ENCODE data around the gene PLA2G7.

PLA2G7 gene

GRCh38 chr6:46730921-46731461 is 4.2 kb downstream of the PLA2G7 start (continued):
- no peak for TF ChIP-seq ZSCAN18 (tag by site-specific recombination; IDR thresholded peaks at IDR 0.05)

DNA sequence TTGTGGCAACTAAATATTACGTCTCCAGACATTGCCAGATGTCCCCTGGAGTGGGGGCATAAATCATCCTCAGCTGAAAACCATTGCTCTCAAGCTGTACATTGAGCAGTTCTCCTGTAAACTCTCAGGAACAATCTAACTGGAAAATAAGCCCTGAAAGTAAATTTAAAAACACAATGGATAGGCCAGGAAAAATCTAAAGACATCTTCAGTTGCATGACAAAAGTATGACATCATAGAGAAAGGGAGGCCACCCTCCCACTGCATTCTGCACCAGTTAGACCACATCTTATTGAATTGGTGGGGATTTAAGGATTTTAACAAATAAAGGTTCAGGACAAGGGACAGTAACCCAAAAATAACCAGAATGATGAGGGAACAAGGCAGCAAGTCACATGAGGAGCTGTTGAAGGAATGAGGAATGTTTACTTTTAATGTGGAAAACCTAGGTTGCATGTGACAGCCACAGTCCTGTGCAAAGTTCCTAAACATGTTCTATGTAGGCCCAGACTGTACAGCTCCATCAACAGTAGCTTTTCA is 5.3 kb downstream of the PLA2G7 start:
- TF ChIP-seq ZNF335 (tag by site-specific recombination; conservative IDR thresholded peaks at IDR 0.05) (0 out of 2 replicates have a peak, but pooled peaks have one; percentile 13), ZNF544 (tag by site-specific recombination; IDR thresholded peaks at IDR 0.05) (no peak), ATF2 (tag by site-specific recombination; IDR thresholded peaks at IDR 0.05; ENCODE audit: low read depth) (peak; percentile 72), EGR2 (tag by site-specific recombination; IDR thresholded peaks at IDR 0.05; ENCODE audit: low read depth) (no peak), ZNF114 (tag by site-specific recombination; IDR thresholded peaks at IDR 0.05) (no peak), ZNF146 (tag by site-specific recombination; IDR thresholded peaks at IDR 0.05) (no peak), ZNF629 (tag by site-specific recombination; IDR thresholded peaks at IDR 0.05) (peak; percentile 54; the same call in 1 of the 2 replicates)
- TF ChIP-seq, protein P1, sequence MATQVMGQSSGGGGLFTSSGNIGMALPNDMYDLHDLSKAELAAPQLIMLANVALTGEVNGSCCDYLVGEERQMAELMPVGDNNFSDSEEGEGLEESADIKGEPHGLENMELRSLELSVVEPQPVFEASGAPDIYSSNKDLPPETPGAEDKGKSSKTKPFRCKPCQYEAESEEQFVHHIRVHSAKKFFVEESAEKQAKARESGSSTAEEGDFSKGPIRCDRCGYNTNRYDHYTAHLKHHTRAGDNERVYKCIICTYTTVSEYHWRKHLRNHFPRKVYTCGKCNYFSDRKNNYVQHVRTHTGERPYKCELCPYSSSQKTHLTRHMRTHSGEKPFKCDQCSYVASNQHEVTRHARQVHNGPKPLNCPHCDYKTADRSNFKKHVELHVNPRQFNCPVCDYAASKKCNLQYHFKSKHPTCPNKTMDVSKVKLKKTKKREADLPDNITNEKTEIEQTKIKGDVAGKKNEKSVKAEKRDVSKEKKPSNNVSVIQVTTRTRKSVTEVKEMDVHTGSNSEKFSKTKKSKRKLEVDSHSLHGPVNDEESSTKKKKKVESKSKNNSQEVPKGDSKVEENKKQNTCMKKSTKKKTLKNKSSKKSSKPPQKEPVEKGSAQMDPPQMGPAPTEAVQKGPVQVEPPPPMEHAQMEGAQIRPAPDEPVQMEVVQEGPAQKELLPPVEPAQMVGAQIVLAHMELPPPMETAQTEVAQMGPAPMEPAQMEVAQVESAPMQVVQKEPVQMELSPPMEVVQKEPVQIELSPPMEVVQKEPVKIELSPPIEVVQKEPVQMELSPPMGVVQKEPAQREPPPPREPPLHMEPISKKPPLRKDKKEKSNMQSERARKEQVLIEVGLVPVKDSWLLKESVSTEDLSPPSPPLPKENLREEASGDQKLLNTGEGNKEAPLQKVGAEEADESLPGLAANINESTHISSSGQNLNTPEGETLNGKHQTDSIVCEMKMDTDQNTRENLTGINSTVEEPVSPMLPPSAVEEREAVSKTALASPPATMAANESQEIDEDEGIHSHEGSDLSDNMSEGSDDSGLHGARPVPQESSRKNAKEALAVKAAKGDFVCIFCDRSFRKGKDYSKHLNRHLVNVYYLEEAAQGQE (tag by site-specific recombination; IDR thresholded peaks at IDR 0.05): peak; percentile 79
- ChIA-PET POLR2A (no interaction called here), CTCF (interaction anchor here (0.6 kb wide), 2 partner anchors 10 to 224 kb away, joined by 3 to 6 read pairs; no protein-coding TSS in a partner anchor)

GRCh38 chr6:46720401-46720800 is 14.8 kb downstream of the PLA2G7 start:
- CTCF ChIA-PET: interaction anchor here (0.6 kb wide), 1 partner anchor 301 kb away, joined by 3 read pairs; no protein-coding TSS in a partner anchor
- POLR2A ChIA-PET: no interaction called here
- no peaks in the 10 kb centered on the region for H3K36me3 ChIP-seq (ENCODE audit: control insufficient read depth in 2 of 2, insufficient read depth in 1 of 2, low read length in 2 of 2)
- no peak for TF ChIP-seq ZNF623 (tag by site-specific recombination; IDR thresholded peaks at IDR 0.05)
- no peak for TF ChIP-seq ZSCAN5A (tag by site-specific recombination; IDR thresholded peaks at IDR 0.05)
- TF ChIP-seq ZIC2 (tag by site-specific recombination; IDR thresholded peaks at IDR 0.05): no peak
- TF ChIP-seq ZNF157 (tag by site-specific recombination; IDR thresholded peaks at IDR 0.05): no peak
- no peak for TF ChIP-seq ZNF121 (tag by site-specific recombination; IDR thresholded peaks at IDR 0.05)
- no peak for TF ChIP-seq ZNF629 (tag by site-specific recombination; IDR thresholded peaks at IDR 0.05)
- TF ChIP-seq ZBTB6 (tag by site-specific recombination; IDR thresholded peaks at IDR 0.05): no peak
- TF ChIP-seq ZBTB26 (tag by site-specific recombination; optimal IDR thresholded peaks at IDR 0.05): no peak
- TF ChIP-seq ZNF292 (tag by site-specific recombination; IDR thresholded peaks at IDR 0.05; ENCODE audit: borderline replicate concordance, low read depth): no peak
- no peak for TF ChIP-seq ZBTB48 (tag by site-specific recombination; IDR thresholded peaks at IDR 0.05)
- TF ChIP-seq ZNF404 (tag by site-specific recombination; IDR thresholded peaks at IDR 0.05): no peak
- TF ChIP-seq, protein P2, sequence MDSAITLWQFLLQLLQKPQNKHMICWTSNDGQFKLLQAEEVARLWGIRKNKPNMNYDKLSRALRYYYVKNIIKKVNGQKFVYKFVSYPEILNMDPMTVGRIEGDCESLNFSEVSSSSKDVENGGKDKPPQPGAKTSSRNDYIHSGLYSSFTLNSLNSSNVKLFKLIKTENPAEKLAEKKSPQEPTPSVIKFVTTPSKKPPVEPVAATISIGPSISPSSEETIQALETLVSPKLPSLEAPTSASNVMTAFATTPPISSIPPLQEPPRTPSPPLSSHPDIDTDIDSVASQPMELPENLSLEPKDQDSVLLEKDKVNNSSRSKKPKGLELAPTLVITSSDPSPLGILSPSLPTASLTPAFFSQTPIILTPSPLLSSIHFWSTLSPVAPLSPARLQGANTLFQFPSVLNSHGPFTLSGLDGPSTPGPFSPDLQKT (IDR thresholded peaks at IDR 0.05; ENCODE audit: borderline replicate concordance, low read depth, low read length): no peak
- TF ChIP-seq ZNF654 (tag by site-specific recombination; IDR thresholded peaks at IDR 0.05; ENCODE audit: low read depth): no peak

More for the DNA sequence above, 5.3 kb downstream of the PLA2G7 start:
- Histone ChIP-seq H3K4me1 (ENCODE audit: control insufficient read depth, insufficient read depth, low read length) (no peaks in the 10 kb centered on the region), H3K4me3 (ENCODE audit: low read depth, low read length) (no peak overlapping the region), H3K36me3 (ENCODE audit: control insufficient read depth in 2 of 2, insufficient read depth in 1 of 2, low read length in 2 of 2) (no peaks in the 10 kb centered on the region), H3K27ac (ENCODE audit: extremely low read depth, low read depth, low read length) (no peak overlapping the region), H3K9me3 (ENCODE audit: control insufficient read depth, insufficient read depth, low read depth, low read length) (no peaks in the 10 kb centered on the region)

More at GRCh38 chr6:46720401-46720800, 14.8 kb downstream of the PLA2G7 start:
- Histone ChIP-seq H3K4me1 (ENCODE audit: control insufficient read depth, insufficient read depth, low read length) (no peaks in the 10 kb centered on the region), H3K9me3 (ENCODE audit: control insufficient read depth, insufficient read depth, low read depth, low read length) (no peaks in the 10 kb centered on the region), H3K27ac (ENCODE audit: extremely low read depth, low read depth, low read length) (no peak overlapping the region), H3K4me3 (ENCODE audit: low read depth, low read length) (no peak overlapping the region)
